ENCODE data around the gene PIEZO2. TPM values are rescaled to one million over a fixed set of nuclear protein-coding genes. Genes with fewer than 3 reads are reported as not detected.
A peak's percentile ranks its signal among the peaks of the same experiment; 100 is the strongest.
"Not testable (repeated sequence)": the region's sequence is repeated elsewhere in the genome, so short reads cannot be mapped to it uniquely, and the experiment has no call there.

PIEZO2 gene
- total RNA-seq (2014; rRNA removed; shearing (Covaris generic)) = 3.0 and 6.5 TPM in 2 replicates

GRCh38 chr18:11149441-11150270 lies at the start of gene PIEZO2:
Gene PIEZO2 (minus strand): TSS chr18:11149569. CDS start chr18:11148588, 981 bp downstream.
- DNase-seq = peak; percentile 97
- peaks cover 40% of the 10 kb centered on the region for H3K27me3 ChIP-seq (ENCODE audit: control insufficient read depth, insufficient read depth, low read length)
- no peaks in the 10 kb centered on the region for H3K36me3 ChIP-seq (replicated peaks; ENCODE audit: control insufficient read depth, insufficient read depth, low read length)
- H3K4me3 ChIP-seq (ENCODE audit: insufficient read depth, low read depth, low read length) = peak within 1 kb of the TSS; percentile 58

- Histone ChIP-seq H3K36me3 (replicated peaks; ENCODE audit: control insufficient read depth, insufficient read depth, low read length) (no peaks in the 10 kb centered on the region), H3K27me3 (ENCODE audit: control insufficient read depth, insufficient read depth, low read length) (no peaks in the 10 kb centered on the region), H3K4me3 (ENCODE audit: insufficient read depth, low read depth, low read length) (no peak overlapping the region)
- no peak for DNase-seq
Observed at GRCh38 chr18:11183637-11184036, 34.3 kb upstream of the PIEZO2 start.

- H3K4me3 ChIP-seq (ENCODE audit: insufficient read depth, low read depth, low read length); H3K27me3 ChIP-seq (ENCODE audit: control insufficient read depth, insufficient read depth, low read length); DNase-seq; H3K36me3 ChIP-seq (replicated peaks; ENCODE audit: control insufficient read depth, insufficient read depth, low read length): not testable (repeated sequence)
Observed at GRCh38 chr18:11181629-11182028, 32.3 kb upstream of the PIEZO2 start.

GRCh38 chr18:11179959-11180519 lies 30.7 kb upstream of the PIEZO2 start:
- no peaks in the 10 kb centered on the region for H3K36me3 ChIP-seq (replicated peaks; ENCODE audit: control insufficient read depth, insufficient read depth, low read length)
- H3K27me3 ChIP-seq (ENCODE audit: control insufficient read depth, insufficient read depth, low read length) = no peaks in the 10 kb centered on the region
- no peak for DNase-seq
- H3K4me3 ChIP-seq (ENCODE audit: insufficient read depth, low read depth, low read length) = no peak overlapping the region

- no peak overlapping the region for H3K4me3 ChIP-seq (ENCODE audit: insufficient read depth, low read depth, low read length)
Observed at GRCh38 chr18:11178951-11179549, 29.7 kb upstream of the PIEZO2 start.

GRCh38 chr18:11177382-11177781 lies 28.0 kb upstream of the PIEZO2 start:
- no peak for DNase-seq
- H3K27me3 ChIP-seq (ENCODE audit: control insufficient read depth, insufficient read depth, low read length) = no peaks in the 10 kb centered on the region
- H3K4me3 ChIP-seq (ENCODE audit: insufficient read depth, low read depth, low read length) = no peak overlapping the region
- H3K36me3 ChIP-seq (replicated peaks; ENCODE audit: control insufficient read depth, insufficient read depth, low read length) = no peaks in the 10 kb centered on the region

More at GRCh38 chr18:11178951-11179549, 29.7 kb upstream of the PIEZO2 start:
- no peak for DNase-seq
- H3K27me3 ChIP-seq (ENCODE audit: control insufficient read depth, insufficient read depth, low read length) = no peaks in the 10 kb centered on the region
- no peaks in the 10 kb centered on the region for H3K36me3 ChIP-seq (replicated peaks; ENCODE audit: control insufficient read depth, insufficient read depth, low read length)

GRCh38 chr18:11176481-11176881 lies 27.1 kb upstream of the PIEZO2 start:
- no peaks in the 10 kb centered on the region for H3K36me3 ChIP-seq (replicated peaks; ENCODE audit: control insufficient read depth, insufficient read depth, low read length)
- no peak overlapping the region for H3K4me3 ChIP-seq (ENCODE audit: insufficient read depth, low read depth, low read length)
- DNase-seq = no peak
- H3K27me3 ChIP-seq (ENCODE audit: control insufficient read depth, insufficient read depth, low read length) = no peaks in the 10 kb centered on the region

GRCh38 chr18:11175266-11175979 lies 26.1 kb upstream of the PIEZO2 start:
- Histone ChIP-seq H3K4me3 (ENCODE audit: insufficient read depth, low read depth, low read length) (no peak overlapping the region), H3K36me3 (replicated peaks; ENCODE audit: control insufficient read depth, insufficient read depth, low read length) (no peaks in the 10 kb centered on the region), H3K27me3 (ENCODE audit: control insufficient read depth, insufficient read depth, low read length) (no peaks in the 10 kb centered on the region)
- no peak for DNase-seq

GRCh38 chr18:11174179-11174578 lies 24.8 kb upstream of the PIEZO2 start:
- not testable (repeated sequence) for H3K4me3 ChIP-seq (ENCODE audit: insufficient read depth, low read depth, low read length); H3K36me3 ChIP-seq (replicated peaks; ENCODE audit: control insufficient read depth, insufficient read depth, low read length); DNase-seq; H3K27me3 ChIP-seq (ENCODE audit: control insufficient read depth, insufficient read depth, low read length)

- DNase-seq = no peak
- Histone ChIP-seq H3K4me3 (ENCODE audit: insufficient read depth, low read depth, low read length) (no peak overlapping the region), H3K27me3 (ENCODE audit: control insufficient read depth, insufficient read depth, low read length) (peaks cover 12% of the 10 kb centered on the region; the same call in 1 of the 2 replicates), H3K36me3 (replicated peaks; ENCODE audit: control insufficient read depth, insufficient read depth, low read length) (no peaks in the 10 kb centered on the region)
Observed at GRCh38 chr18:11167778-11168177, 18.4 kb upstream of the PIEZO2 start.

- Histone ChIP-seq H3K27me3 (ENCODE audit: control insufficient read depth, insufficient read depth, low read length) (peaks cover 12% of the 10 kb centered on the region; the same call in 1 of the 2 replicates), H3K36me3 (replicated peaks; ENCODE audit: control insufficient read depth, insufficient read depth, low read length) (no peaks in the 10 kb centered on the region), H3K4me3 (ENCODE audit: insufficient read depth, low read depth, low read length) (no peak overlapping the region)
- DNase-seq = no peak
Observed at GRCh38 chr18:11165952-11166351, 16.6 kb upstream of the PIEZO2 start.

GRCh38 chr18:11165138-11165537 lies 15.8 kb upstream of the PIEZO2 start:
- H3K4me3 ChIP-seq (ENCODE audit: insufficient read depth, low read depth, low read length) = no peak overlapping the region
- no peak for DNase-seq
- H3K27me3 ChIP-seq (ENCODE audit: control insufficient read depth, insufficient read depth, low read length) = peaks cover 12% of the 10 kb centered on the region; the same call in 1 of the 2 replicates
- H3K36me3 ChIP-seq (replicated peaks; ENCODE audit: control insufficient read depth, insufficient read depth, low read length) = no peaks in the 10 kb centered on the region

GRCh38 chr18:11163665-11164064 lies 14.3 kb upstream of the PIEZO2 start:
- no peaks in the 10 kb centered on the region for H3K36me3 ChIP-seq (replicated peaks; ENCODE audit: control insufficient read depth, insufficient read depth, low read length)
- peak; percentile 72 for DNase-seq
- H3K4me3 ChIP-seq (ENCODE audit: insufficient read depth, low read depth, low read length) = no peak overlapping the region
- peaks cover 12% of the 10 kb centered on the region; the same call in 1 of the 2 replicates for H3K27me3 ChIP-seq (ENCODE audit: control insufficient read depth, insufficient read depth, low read length)

GRCh38 chr18:11162889-11163288 lies 13.5 kb upstream of the PIEZO2 start:
- no peak for DNase-seq
- Histone ChIP-seq H3K27me3 (ENCODE audit: control insufficient read depth, insufficient read depth, low read length) (peaks cover 12% of the 10 kb centered on the region; the same call in 1 of the 2 replicates), H3K4me3 (ENCODE audit: insufficient read depth, low read depth, low read length) (no peak overlapping the region), H3K36me3 (replicated peaks; ENCODE audit: control insufficient read depth, insufficient read depth, low read length) (no peaks in the 10 kb centered on the region)

All from H7 (cell line).